ENCODE measurements around the gene TAS2R31. TPM values are rescaled to one million over a fixed set of nuclear protein-coding genes. Genes with fewer than 3 reads are reported as not detected.

Gene TAS2R31
- total and polyA plus RNA-seq, 2 of the 13 experiments (the other 11 are each of a cell fraction or from before 2014, with no cell fraction given): 0.96 to 6.5 TPM

- TF ChIP-seq ZNF350 (CRISPR knock-in tag; IDR thresholded peaks at IDR 0.05; ENCODE audit: borderline replicate concordance, low read depth): no peak
- no peak for TF ChIP-seq KAT7 (CRISPR knock-in tag; IDR thresholded peaks at IDR 0.05; ENCODE audit: borderline replicate concordance)
- peak; percentile 31; the same call in 1 of the 2 replicates for TF ChIP-seq RXRB (CRISPR knock-in tag; IDR thresholded peaks at IDR 0.05; ENCODE audit: borderline replicate concordance)
- TF ChIP-seq PAF1 (CRISPR knock-in tag; IDR thresholded peaks at IDR 0.05): no peak
- TF ChIP-seq ZBTB42 (CRISPR knock-in tag; IDR thresholded peaks at IDR 0.05): no peak
- no peak for TF ChIP-seq ZMAT5 (CRISPR knock-in tag; IDR thresholded peaks at IDR 0.05; ENCODE audit: borderline replicate concordance, low read depth)
- TF ChIP-seq YY1 (IDR thresholded peaks at IDR 0.05; ENCODE audit: insufficient read depth, insufficient replicate concordance, low read depth, low read length): no peak
- TF ChIP-seq GABPA (IDR thresholded peaks at IDR 0.05; ENCODE audit: low read depth, low read length): no peak
- TF ChIP-seq GABPA (CRISPR knock-in tag; IDR thresholded peaks at IDR 0.05; ENCODE audit: low read depth): no peak
- no peak for TF ChIP-seq ZNF232 (CRISPR knock-in tag; IDR thresholded peaks at IDR 0.05; ENCODE audit: borderline replicate concordance)
- no peak for TF ChIP-seq ZNF318 (CRISPR knock-in tag; IDR thresholded peaks at IDR 0.05)
- no peak for TF ChIP-seq THAP11 (CRISPR knock-in tag; IDR thresholded peaks at IDR 0.05)
- no peak for TF ChIP-seq POLR2AphosphoS5 (IDR thresholded peaks at IDR 0.05; ENCODE audit: low read depth, low read length)
- no peak for TF ChIP-seq ZNF597 (CRISPR knock-in tag; IDR thresholded peaks at IDR 0.05)
- peak; percentile 35; the same call in 1 of the 2 replicates for TF ChIP-seq HDAC2 (CRISPR knock-in tag; IDR thresholded peaks at IDR 0.05)
- peak; percentile 49; the same call in 1 of the 2 replicates for TF ChIP-seq NR2F2 (IDR thresholded peaks at IDR 0.05; ENCODE audit: borderline replicate concordance, low read depth)
- TF ChIP-seq GMEB1 (CRISPR knock-in tag; IDR thresholded peaks at IDR 0.05; ENCODE audit: borderline replicate concordance): no peak
- no peak for TF ChIP-seq ZNF710 (CRISPR knock-in tag; IDR thresholded peaks at IDR 0.05; ENCODE audit: borderline replicate concordance)
Measured at GRCh38 chr12:11071414-11071813, 40.2 kb upstream of the TAS2R31 start (continued).
